GM18868 (cell line): ENCODE data around the gene EFNA3.
A peak's percentile ranks its signal among the peaks of the same experiment; 100 is the strongest.

Source experiments
- ATAC-seq: cut with Tn5 transposase; IDR thresholded peaks from one replicate; pipeline ENCODE4 v1.9.1; 2021; ENCODE audit warnings: mild to moderate bottlenecking, moderate library complexity; ENCODE audit not compliant: unreplicated experiment

The EFNA3 gene

DNA sequence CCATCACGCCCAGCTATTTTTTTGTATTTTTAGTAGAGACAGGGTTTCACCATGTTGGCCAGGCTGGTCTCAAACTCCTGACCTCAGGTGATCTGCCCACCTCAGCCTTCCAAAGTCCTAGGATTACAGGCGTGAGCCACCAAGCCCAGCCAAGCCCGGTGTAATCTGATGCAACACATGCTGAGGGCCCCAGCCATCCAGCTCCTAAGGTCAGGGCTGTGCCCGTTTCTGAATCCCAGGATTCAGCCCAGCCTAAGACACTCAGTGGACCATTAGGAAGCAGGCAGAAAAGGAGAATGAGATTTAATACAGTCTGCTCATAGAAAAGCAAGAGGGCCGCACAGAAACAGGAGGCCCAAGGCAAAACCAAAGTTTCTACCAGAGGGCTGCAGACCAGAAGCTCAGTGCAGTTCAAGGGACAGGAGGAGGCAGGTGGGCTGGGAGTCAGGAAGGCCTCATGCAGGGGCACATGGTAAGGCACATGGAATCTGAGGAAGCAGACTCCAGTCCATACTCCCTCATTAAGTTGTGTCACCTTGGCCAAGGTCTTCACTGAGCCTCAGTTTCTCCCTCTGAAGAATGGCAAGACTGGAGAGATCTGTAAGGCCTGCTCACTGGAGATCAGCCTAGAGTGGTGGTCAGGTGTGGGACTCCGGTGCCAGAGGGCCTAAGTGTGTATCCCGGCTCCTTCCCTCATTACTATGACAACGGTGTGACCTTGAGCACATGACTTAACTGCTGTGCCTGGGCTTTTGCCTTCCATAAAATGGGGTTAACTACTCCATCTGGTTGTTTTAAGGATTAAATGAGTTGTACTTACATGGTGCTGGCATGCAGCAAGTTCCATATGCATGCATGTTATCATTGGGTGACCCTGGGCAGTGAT, 29.9 kb upstream of the EFNA3 start:
- ATAC-seq = no peak

DNA sequence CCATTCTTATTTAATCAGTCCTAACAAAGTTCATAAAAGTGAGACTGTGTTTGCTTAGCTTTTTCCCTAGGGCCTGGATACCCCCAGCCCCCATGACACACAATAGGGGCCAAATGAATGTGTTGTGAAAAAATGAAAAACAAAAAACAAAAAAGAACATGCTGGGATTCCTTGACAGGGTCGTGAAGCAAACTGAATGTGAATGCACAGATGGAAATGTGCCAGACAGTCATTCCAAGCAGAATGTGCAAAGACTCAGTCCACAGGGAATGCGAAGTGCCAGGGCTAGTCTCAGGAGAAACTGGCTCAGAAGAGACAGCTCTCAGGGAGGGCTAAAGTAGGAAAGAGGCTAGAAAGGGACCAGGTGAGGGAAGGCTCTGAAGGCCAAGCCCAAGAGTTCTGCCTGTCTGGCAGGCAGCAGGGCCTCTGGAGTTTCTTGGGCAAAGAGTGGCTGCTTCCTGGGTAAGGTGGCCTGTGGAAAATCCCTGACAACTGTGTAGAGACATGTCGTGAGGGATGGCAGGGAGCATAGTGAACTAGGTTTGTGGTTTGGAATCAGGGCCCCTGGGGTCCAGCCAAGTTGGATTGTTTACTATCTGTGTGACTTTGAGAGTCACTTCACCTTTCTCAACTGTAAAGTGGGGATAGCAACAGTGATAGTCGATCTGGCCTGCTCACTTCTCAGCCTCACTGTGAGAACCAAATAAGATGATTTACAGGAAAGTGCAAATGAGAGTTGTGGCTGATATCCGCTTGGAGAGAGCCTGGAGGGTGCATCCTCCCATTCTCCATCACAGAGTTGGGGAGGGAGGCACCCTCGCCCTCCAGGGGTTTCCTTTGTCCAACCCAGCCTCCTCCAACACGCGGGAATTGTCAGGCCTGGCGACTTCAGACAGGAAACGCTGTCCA, 28.7 kb upstream of the EFNA3 start:
- no peak for ATAC-seq

DNA sequence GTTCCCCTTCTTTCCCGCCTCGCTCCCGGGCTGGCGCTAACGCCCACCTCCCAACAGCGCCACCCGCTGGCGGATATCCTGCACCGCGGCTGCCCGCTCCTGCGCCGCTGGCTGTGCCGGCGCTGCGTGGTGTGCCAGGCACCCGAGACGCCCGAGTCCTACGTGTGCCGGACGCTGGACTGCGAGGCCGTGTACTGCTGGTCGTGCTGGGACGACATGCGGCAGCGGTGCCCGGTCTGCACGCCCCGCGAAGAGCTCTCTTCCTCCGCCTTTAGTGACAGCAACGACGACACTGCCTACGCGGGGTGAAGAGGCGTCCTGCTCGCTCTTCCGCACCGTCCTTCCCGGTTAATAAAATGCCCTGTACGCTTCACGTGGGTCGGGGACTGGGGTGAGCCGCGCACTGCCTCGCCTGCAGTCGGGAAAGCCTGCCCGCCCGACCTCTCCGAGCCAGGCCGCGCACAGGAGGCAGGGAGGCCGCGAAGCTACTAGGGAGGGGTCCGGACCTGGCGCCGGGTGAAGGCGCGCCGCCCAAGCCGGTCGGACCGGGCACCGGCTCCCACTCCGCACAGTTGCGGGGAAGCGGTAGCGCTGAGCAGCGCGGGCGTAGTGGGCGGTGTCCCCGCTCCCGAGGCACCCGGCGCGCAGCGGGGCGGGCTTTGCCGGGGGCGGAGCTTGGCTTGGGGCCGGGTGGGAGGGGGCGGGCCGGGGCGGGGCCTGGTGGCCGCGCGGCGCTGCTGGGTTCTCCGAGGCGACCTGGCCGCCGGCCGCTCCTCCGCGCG, 27.9 kb upstream of the EFNA3 start, which contains the start of gene ADAM15:
Gene ADAM15 (plus strand): TSS at position 757 of the 782 bp plus-strand sequence. CDS start 71 bp downstream, outside the sequence.
- ATAC-seq = peak; percentile 64

DNA sequence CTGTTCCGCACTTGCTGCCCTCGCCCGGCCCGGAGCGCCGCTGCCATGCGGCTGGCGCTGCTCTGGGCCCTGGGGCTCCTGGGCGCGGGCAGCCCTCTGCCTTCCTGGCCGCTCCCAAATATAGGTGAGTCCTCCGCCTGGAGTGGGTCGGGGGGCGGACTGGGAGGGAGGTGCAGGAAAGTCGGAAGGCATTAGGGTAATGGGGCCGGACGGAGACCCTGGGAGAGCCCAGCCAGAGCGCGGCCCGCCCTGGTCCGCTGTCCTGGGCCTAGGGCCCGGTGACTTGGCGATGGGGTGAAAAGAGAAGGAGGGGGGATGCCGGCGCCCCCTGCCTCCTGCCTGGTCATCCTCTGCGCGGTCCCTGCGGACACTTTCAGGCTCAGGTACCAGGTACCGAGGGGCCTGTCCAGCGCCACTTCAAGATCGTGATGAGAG, 27.3 kb upstream of the EFNA3 start:
- ATAC-seq = no peak

DNA sequence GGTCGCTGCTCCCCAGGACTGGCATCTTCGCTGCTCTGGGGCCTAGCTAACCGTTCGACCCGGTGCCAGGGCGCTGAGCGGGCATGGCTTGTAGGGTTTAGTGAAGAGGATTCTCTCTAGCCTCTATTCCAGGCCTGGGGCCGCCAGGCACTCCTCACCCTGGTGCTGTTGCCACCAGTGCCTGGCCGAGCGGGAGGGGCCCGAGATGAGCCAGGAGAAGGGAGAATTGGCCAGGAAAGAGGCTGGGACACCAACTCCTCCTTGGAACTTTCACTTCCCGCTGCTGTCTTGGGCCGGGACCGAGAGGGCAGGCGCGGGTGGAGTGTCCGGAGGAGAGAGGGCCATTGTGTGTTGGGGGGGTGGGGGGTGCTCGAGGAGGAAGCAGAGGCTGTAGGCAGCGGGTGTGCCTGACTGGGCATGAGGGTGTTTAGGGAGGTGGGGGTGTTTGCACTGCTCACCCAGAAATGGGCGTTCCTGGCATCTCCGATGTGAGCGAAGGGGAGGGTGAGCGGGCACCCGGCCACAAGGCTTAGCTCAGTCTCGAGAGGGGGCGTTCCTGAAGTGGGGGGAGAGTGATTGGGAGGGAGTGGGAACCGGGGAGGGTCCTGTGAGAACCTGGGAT, 26.7 kb upstream of the EFNA3 start:
- ATAC-seq = no peak

DNA sequence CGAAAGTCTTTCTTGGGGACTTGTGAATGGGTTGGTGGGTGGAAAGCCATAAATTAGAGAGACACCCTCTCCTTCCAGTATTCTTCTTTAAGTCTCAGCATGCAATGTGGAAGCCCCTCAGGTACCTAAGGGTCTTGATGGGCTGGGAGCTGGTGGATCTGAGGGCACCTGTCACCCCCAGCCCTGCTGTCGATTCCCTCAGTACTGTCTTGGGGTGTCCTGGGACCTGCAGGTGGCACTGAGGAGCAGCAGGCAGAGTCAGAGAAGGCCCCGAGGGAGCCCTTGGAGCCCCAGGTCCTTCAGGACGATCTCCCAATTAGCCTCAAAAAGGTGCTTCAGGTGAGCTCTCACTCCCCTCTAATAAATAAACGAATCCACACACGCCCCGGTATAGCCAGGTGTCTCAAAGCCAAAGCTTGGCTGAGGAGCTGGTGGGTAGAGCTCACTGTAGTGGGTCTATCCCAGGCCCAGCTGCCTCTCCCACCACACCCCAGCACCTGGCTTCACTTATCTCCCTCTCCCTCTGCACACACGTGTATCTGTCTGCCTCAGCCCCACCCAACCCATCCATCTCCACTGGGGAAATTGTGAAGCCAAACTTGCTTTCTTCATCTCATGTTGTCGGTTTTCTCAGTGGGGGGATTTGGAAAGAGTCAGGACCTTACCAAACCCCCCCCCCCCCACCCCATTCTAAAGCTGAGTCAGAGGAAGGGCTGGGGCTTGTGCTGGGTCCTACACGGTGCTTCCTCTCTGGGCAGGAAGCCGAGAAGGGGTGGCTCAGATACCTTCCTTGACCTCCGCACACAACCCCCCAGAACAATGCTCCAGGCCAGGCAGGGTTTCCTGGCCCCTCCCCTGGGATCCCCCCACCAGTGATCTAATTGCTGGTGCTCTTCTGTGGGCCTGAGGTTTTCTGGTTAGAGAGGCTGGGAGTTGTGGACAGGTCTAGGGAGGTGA, 25.9 kb upstream of the EFNA3 start:
- no peak for ATAC-seq

DNA sequence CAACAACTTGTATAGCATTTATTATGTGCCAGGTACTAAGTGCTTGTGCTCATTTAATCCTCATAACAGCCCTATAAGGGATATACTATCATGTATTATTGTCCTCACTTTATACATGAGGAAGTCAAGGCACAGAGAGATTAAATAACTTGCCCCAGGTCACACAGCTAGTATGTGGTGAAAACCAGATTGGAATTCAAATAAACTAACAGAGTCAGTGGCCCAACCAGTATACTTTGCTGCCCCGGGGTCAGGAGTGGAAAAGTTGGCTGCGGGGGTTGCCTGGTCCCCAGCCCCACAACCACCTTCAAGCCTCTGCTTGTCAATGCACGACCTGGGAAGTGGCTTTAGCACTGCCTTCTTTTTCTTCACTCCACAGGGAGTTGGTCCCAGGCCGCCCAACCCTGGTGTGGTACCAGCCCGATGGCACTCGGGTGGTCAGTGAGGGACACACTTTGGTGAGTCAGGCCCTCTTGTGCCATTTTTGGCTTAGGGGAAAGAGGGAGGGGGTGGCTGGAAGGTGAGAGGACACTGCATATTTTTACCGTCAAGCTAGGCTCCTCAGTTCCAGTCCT, 25.0 kb upstream of the EFNA3 start:
- no peak for ATAC-seq

DNA sequence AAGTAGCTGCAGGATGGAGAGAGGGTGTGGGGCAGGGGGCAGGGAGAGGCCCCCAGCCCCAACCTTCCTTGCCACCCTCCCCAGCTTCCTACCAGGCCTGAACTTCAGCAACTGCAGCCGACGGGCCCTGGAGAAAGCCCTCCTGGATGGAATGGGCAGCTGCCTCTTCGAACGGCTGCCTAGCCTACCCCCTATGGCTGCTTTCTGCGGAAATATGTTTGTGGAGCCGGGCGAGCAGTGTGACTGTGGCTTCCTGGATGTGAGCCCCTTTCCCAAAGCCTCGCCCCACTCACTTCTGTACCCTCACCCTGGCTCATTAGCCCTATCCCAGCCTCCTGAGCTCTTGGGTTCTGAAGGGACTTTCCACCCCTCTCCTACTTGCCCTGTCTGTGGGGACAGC, 21.5 kb upstream of the EFNA3 start:
- no peak for ATAC-seq

DNA sequence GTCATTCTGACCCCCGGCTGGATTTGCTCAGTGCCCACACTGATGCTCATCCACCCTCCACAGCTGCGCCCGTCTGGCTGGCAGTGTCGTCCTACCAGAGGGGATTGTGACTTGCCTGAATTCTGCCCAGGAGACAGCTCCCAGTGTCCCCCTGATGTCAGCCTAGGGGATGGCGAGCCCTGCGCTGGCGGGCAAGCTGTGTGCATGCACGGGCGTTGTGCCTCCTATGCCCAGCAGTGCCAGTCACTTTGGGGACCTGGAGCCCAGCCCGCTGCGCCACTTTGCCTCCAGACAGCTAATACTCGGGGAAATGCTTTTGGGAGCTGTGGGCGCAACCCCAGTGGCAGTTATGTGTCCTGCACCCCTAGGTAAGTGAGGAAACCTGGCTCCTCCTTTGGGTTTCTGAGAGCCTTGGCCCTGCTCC, 20.8 kb upstream of the EFNA3 start:
- no peak for ATAC-seq

DNA sequence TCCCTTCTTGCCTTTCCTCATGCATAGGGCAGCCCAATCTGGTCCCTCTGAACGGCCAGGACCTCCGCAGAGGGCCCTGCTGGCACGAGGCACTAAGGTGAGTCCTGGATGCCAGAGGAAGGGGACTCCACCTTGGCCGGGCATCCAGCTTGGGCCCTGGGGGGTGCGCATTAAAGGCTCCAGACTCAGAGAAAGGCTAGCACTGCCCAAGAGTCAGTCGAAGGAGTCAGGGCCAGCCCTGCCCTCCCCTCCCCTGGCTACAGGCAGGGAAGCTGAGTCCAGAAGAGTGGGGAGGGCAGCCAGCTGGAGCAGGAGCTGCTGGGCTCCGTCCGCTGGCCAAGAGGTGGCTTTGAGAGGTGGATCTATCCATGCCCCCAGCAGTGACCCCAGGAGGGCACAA, 17.9 kb upstream of the EFNA3 start:
- no peak for ATAC-seq

DNA sequence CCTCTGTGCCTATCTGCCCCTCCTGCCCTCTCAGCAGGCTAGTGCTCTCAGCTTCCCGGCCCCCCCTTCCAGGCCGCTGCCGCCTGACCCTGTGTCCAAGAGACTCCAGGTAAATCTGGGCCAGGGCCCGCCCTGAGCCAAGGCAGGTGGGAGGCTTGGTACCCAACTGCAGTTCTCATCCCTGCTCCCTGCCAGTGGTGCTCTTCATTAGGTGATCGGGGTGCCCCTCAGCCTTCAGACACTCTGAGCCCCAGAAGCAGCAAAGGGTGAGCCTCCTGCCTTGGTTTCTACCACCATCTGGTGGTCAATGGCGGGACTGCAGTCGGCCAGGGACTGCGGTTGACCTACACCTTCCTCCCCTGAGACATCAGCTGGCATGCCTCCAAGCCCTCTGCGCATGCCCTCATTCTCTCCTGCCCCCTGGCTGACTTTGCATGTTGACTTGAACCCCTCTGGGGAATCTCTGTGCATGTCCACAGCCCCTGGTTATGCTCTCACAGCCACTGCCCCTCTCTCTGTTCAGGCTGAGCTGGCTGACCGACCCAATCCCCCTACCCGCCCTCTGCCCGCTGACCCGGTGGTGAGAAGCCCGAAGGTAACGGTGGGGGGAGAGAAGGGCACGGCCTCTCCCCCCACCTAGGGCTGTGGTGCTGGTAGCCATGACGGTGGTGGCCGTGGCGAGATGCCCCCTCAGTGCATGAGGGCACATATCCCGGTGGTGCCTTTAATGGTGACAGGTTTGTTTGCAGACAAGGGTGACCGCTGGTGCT, 17.1 kb upstream of the EFNA3 start:
- no peak for ATAC-seq

DNA sequence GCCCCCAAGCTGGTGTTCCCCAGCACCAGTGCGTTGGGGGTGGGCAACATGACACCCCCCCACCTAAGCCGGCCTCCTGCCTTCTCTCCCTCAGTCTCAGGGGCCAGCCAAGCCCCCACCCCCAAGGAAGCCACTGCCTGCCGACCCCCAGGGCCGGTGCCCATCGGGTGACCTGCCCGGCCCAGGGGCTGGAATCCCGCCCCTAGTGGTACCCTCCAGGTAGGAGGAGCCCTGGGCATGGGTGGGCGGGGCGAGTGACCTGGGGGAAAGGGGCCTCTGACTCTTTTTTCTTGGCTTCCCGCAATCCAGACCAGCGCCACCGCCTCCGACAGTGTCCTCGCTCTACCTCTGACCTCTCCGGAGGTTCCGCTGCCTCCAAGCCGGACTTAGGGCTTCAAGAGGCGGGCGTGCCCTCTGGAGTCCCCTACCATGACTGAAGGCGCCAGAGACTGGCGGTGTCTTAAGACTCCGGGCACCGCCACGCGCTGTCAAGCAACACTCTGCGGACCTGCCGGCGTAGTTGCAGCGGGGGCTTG, 16.4 kb upstream of the EFNA3 start:
- no peak for ATAC-seq

DNA sequence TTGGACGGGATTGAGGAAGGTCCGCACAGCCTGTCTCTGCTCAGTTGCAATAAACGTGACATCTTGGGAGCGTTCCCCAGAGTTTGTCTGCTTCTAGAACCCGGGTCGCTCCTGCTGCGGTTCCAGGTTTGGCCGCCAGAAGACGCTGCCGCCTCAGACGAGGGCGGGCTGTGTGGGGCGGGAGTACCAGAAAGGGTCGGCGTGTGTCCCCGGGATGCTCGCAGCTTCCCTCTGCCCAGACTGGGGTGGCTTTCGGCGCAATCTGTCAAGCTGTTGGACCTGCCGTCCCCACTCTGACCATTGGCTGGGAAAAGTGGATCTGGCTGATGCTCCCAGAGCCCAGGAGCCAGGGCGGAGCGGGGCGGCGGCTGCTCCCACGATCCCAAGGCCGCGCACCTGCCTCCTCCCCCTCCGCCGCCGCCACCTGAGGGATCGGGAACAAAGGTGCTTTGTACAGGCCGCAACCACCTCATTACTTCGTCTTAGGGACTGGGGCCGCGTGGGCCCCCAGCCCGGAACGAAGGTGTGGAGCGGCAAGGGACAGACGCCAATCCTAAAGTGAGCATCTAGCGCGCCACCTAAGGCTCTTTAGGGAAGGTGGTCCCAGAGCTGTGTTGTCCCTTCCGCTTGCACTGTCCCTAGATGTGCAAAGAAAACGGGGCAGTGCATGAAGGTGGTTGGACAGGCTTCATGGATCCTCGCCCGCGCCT, 15.8 kb upstream of the EFNA3 start:
- ATAC-seq = peak; percentile 35

DNA sequence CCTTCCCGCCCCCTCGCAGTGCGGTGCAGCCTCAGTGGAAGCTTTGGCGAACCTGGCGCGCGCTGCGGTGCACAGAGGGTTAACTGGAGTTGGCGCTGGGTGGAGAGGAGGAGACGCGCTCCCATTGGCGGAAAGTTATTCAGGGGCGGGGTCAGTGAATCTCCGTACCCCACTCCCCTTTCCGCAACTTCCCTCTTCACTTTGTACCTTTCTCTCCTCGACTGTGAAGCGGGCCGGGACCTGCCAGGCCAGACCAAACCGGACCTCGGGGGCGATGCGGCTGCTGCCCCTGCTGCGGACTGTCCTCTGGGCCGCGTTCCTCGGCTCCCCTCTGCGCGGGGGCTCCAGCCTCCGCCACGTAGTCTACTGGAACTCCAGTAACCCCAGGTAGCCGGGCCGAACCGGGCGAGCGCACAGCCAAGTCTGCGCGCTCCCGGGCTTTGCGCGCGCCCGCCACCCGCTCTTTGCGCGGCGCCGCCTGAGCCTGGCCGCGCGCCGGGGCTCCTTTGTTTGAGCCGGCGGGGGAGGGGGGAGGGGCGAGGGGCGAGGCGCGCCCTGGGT, 15.0 kb upstream of the EFNA3 start, which contains the start of gene EFNA4:
Gene EFNA4 (plus strand): TSS at position 191 of the 561 bp plus-strand sequence. CDS start 84 bp downstream, at position 275.
- peak; percentile 73 for ATAC-seq

DNA sequence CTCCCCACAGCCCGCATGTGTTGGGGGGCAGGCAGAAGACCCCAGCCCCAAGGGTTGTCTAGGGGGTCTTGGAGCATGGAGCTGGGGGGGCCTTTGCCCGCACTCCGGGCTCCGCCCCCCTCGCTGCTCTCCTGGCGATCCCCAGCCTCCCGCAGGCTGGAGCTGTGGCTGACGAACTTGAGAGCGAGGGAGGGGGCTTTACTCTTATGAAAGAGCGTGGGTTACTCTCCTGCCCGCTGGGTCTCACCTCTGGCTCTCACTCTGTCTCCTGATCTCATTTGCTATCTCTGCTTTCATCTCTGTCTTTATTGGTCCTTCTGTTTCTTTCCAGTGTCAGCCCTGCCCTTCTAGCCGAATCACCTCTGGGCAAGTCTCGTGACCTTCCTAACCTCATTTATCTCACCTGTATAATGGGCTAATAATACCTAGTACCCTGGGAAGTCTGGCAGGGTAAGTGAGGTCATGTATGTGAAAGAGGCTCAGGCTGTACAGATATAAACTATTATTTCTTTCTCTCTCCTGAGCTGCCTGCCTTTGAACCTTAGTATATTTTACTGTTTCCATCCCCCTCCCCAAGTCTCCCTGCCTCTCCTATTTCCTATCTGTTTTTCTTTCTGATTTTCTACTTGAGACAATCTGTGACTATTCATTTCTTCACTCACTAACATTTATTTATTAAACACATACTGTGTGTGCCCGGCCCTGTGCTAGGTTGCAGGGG, 14.4 kb upstream of the EFNA3 start:
- ATAC-seq = no peak

DNA sequence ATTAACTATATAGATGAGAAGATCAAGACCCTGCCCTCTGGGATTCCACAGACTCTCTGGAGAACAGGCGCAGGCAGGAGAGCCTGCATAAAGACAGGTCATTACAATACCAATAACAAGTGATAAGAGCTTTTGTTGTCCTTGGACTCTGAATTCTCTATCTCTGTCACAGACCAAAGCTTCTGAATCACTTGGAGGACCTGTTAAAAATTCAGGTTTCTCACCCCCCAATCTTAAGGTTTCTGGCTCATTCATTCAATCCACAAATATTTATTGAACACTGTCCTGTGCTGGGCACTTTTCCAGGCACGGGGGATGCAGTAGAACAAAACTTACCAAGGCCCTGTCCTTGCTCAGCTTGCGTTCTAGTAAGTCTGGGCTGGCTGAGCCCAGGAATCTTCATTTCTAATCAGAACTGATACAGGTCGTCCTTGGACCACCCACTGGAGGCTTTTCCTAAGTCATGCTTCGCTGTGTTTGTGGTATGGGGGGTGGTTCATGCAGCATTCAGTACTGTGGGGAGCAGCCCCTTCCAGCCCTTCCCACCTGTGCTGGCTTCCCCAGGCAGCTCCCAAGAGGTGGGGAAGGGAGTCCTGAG, 13.7 kb upstream of the EFNA3 start:
- no peak for ATAC-seq
